HL-60 (cell line): ENCODE measurements around the gene TESMIN.

Experiments
- POLR2AphosphoS5 ChIP-seq: IDR thresholded peaks from 2 replicates; pipeline ENCODE4 v1.6.1; 2012; ENCODE audit warnings: low read depth
- SPI1 ChIP-seq: IDR thresholded peaks from 2 replicates; pipeline ENCODE4 v1.6.1; 2012; ENCODE audit warnings: low read depth, mild to moderate bottlenecking, borderline replicate concordance
- TF ChIP-seq, protein P1 (sequence below): IDR thresholded peaks from one replicate; pipeline ENCODE4 v1.5.1; 2011; ENCODE audit warnings: low read length, control low read depth, inconsistent platforms; ENCODE audit not compliant: insufficient read depth
- TF ChIP-seq, protein P2 (sequence below): IDR thresholded peaks from 2 replicates; pipeline ENCODE4 v1.6.1; 2012; ENCODE audit warnings: low read depth; ENCODE audit not compliant: insufficient replicate concordance

DNA sequence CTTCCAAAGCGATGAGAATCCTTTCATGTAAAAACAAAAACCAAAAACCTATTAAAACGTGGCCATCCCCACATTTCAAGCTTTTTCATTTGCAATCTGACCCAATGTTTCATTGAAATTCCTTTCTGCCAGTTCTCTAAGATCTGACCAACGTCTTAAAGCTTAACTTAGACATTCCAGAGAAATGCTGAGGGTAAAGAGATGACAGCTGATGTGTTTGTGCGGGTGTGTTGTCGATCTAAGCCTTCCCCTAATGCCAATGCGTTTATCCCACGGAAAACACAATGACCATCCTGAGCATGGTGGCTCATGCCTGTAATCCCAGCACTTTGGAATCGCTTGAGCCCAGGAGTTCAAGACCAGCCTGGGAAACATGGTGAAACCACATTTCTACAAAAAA, 6.4 kb upstream of the TESMIN start:
- TF ChIP-seq, protein P1, sequence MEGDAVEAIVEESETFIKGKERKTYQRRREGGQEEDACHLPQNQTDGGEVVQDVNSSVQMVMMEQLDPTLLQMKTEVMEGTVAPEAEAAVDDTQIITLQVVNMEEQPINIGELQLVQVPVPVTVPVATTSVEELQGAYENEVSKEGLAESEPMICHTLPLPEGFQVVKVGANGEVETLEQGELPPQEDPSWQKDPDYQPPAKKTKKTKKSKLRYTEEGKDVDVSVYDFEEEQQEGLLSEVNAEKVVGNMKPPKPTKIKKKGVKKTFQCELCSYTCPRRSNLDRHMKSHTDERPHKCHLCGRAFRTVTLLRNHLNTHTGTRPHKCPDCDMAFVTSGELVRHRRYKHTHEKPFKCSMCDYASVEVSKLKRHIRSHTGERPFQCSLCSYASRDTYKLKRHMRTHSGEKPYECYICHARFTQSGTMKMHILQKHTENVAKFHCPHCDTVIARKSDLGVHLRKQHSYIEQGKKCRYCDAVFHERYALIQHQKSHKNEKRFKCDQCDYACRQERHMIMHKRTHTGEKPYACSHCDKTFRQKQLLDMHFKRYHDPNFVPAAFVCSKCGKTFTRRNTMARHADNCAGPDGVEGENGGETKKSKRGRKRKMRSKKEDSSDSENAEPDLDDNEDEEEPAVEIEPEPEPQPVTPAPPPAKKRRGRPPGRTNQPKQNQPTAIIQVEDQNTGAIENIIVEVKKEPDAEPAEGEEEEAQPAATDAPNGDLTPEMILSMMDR: no peak
- TF ChIP-seq POLR2AphosphoS5: no peak; the same call in 1 of the 2 replicates
- no peak for TF ChIP-seq SPI1
- TF ChIP-seq, protein P2, sequence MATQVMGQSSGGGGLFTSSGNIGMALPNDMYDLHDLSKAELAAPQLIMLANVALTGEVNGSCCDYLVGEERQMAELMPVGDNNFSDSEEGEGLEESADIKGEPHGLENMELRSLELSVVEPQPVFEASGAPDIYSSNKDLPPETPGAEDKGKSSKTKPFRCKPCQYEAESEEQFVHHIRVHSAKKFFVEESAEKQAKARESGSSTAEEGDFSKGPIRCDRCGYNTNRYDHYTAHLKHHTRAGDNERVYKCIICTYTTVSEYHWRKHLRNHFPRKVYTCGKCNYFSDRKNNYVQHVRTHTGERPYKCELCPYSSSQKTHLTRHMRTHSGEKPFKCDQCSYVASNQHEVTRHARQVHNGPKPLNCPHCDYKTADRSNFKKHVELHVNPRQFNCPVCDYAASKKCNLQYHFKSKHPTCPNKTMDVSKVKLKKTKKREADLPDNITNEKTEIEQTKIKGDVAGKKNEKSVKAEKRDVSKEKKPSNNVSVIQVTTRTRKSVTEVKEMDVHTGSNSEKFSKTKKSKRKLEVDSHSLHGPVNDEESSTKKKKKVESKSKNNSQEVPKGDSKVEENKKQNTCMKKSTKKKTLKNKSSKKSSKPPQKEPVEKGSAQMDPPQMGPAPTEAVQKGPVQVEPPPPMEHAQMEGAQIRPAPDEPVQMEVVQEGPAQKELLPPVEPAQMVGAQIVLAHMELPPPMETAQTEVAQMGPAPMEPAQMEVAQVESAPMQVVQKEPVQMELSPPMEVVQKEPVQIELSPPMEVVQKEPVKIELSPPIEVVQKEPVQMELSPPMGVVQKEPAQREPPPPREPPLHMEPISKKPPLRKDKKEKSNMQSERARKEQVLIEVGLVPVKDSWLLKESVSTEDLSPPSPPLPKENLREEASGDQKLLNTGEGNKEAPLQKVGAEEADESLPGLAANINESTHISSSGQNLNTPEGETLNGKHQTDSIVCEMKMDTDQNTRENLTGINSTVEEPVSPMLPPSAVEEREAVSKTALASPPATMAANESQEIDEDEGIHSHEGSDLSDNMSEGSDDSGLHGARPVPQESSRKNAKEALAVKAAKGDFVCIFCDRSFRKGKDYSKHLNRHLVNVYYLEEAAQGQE: no peak
